Body of pancreas (tissue), 4 donors: ENCODE results near the gene CTIF. TPM values are rescaled to one million over a fixed set of nuclear protein-coding genes. Genes with fewer than 3 reads are reported as not detected.

Experiments
- ATAC-seq: fragments of 150-250 bp; one replicate; pipeline ENCODE4 v1.9.1; 2016
- DNase-seq, 4 donors: peaks; one replicate each; pipeline ENCODE4 v3.0.0-alpha.2; 2019
- H3K27ac ChIP-seq, 4 donors: fragments of 200-600 bp; sonication (generic); 1 replicate in 3 of 4; 2 replicates in 1 of 4; pipeline versions ENCODE4 v1.5.1 to v1.6.1; 2016 to 2019; ENCODE audit warnings: mild to moderate bottlenecking in 1 of 4, mixed read lengths in 1 of 4, moderate library complexity in 1 of 4
- H3K27me3 ChIP-seq, 2 donors: fragments of 200-600 bp; sonication (generic); one replicate each; pipeline ENCODE4 v1.6.0; 2016; ENCODE audit warnings: mild to moderate bottlenecking in 1 of 2
- H3K36me3 ChIP-seq, 2 donors: fragments of 200-600 bp; sonication (generic); replicated peaks in 1 of 2; 2 replicates each; pipeline ENCODE4 v1.5.1; 2016; ENCODE audit warnings: low read depth in 2 of 2; ENCODE audit not compliant: insufficient read depth in 1 of 2
- H3K4me1 ChIP-seq: fragments of 200-600 bp; sonication (generic); one replicate; pipeline ENCODE4 v1.6.0; 2016
- H3K4me3 ChIP-seq, 2 donors: fragments of 200-600 bp; sonication (generic); 1 replicate in 1 of 2; 2 replicates in 1 of 2; pipeline ENCODE4 v1.5.1; 2016 to 2019
- H3K9me3 ChIP-seq, 3 donors: fragments of 200-600 bp; sonication (generic); 1 replicate in 2 of 3; 2 replicates in 1 of 3; pipeline ENCODE4 v1.5.1; 2016
- POLR2A ChIP-seq, 3 donors: fragments of 450-650 bp; IDR thresholded peaks; one replicate each; pipeline ENCODE4 v1.6.1; 2016; ENCODE audit warnings: antibody characterized with exemption in 3 of 3, mild to moderate bottlenecking in 2 of 3
- WGBS, 2 donors: methylation state at CpG; one replicate each; pipeline ENCODE4 v1.1.5; 2017; 5-methylcytosine and 5-hydroxymethylcytosine counted together
- intact Hi-C: fragments of 100-400 bp; cut with DNase I; formaldehyde crosslinking; loops from one replicate; pipeline ENCODE4 v1.15.1; 2023
- total RNA-seq, 2 donors: library from RNA; depleted of rRNA; stranded (reverse); fragments of >200 nt; gene quantifications; one replicate each; pipeline ENCODE4 v1.1.0, GENCODE V29; 2016
- TF ChIP-seq, protein P1 (sequence below), 7 experiments: fragments of 450-650 bp in 4 of 7; fragments of 200-600 bp in 3 of 7; sonication (generic) in 3 of 7; IDR thresholded peaks; one replicate each; pipeline ENCODE4 v1.5.1; 2016 to 2019; ENCODE audit warnings: antibody characterized with exemption in 7 of 7

Gene CTIF
- total RNA-seq, 2 donors from 2014 or later, result 18.7 to 24.4 TPM

DNA sequence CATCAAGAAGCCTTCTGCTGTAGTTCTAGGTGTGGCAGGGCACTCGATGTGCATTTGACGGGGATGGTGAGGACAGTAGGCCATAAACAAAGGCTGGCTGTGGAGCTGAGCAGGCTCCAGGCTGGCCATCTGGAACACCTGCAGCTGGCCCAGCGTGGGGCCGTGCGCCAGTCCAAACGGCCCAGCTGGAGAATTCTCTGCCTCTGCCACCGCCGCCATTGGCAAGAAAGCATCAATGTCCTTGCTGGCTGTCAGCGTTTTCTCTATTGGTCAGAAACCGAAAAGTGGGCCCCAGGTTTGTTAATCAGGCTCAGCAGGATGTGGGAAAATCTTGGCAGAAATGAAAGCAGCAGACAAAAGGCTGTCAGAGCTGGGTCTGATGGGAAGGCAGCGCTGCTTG, 24.0 kb upstream of the CTIF start:
- no peaks in the 10 kb centered on the region for H3K9me3 ChIP-seq

DNA sequence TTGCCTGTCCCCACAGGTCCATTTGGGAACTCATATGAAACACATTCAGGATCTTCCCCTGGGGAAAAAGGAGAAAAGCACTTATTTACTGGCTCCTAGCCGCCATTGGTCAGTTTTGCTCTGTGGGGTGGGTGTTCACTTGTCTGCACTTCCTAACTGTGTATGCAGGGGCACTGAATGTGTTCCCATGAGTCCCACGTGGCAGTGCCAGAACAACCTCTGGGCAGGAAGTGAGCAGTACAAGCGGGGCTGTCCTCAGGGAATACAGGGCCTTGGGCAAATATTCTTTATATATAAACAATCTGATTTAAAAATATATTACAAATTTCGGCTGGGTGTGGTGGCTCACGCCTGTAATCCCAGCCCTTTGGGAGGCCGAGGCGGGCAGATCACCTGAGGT, 21.8 kb upstream of the CTIF start:
- Histone ChIP-seq H3K27ac (no peak overlapping the region), H3K9me3 (no peaks in the 10 kb centered on the region), H3K4me3 (no peak overlapping the region), H3K27me3 (no peaks in the 10 kb centered on the region), H3K36me3 (no peaks in the 10 kb centered on the region), H3K4me1 (no peaks in the 10 kb centered on the region)
- WGBS, 2 donors, result 84 to 93% methylated on average over 7 of the region's 7 CpGs
- no peak for ATAC-seq
- no peak for DNase-seq
- intact Hi-C loops, result no loop called here
- TF ChIP-seq, protein P1, sequence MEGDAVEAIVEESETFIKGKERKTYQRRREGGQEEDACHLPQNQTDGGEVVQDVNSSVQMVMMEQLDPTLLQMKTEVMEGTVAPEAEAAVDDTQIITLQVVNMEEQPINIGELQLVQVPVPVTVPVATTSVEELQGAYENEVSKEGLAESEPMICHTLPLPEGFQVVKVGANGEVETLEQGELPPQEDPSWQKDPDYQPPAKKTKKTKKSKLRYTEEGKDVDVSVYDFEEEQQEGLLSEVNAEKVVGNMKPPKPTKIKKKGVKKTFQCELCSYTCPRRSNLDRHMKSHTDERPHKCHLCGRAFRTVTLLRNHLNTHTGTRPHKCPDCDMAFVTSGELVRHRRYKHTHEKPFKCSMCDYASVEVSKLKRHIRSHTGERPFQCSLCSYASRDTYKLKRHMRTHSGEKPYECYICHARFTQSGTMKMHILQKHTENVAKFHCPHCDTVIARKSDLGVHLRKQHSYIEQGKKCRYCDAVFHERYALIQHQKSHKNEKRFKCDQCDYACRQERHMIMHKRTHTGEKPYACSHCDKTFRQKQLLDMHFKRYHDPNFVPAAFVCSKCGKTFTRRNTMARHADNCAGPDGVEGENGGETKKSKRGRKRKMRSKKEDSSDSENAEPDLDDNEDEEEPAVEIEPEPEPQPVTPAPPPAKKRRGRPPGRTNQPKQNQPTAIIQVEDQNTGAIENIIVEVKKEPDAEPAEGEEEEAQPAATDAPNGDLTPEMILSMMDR (IDR thresholded peaks at IDR 0.05), result no peak
- TF ChIP-seq POLR2A (IDR thresholded peaks at IDR 0.05), result no peak

More for the DNA sequence above, 24.0 kb upstream of the CTIF start:
- intact Hi-C loops, result no loop called here
- no peak for TF ChIP-seq POLR2A (IDR thresholded peaks at IDR 0.05)
- TF ChIP-seq, protein P1 (IDR thresholded peaks at IDR 0.05), result no peak
- WGBS, 2 donors, result 81 to 85% methylated on average over 5 to 11 of the region's 11 CpGs
- H3K36me3 ChIP-seq, result no peaks in the 10 kb centered on the region
- no peak overlapping the region for H3K4me3 ChIP-seq
- DNase-seq (no peak), ATAC-seq (no peak)
- H3K27me3 ChIP-seq, result no peaks in the 10 kb centered on the region
- no peaks in the 10 kb centered on the region for H3K4me1 ChIP-seq
- H3K27ac ChIP-seq, result no peak overlapping the region

DNA sequence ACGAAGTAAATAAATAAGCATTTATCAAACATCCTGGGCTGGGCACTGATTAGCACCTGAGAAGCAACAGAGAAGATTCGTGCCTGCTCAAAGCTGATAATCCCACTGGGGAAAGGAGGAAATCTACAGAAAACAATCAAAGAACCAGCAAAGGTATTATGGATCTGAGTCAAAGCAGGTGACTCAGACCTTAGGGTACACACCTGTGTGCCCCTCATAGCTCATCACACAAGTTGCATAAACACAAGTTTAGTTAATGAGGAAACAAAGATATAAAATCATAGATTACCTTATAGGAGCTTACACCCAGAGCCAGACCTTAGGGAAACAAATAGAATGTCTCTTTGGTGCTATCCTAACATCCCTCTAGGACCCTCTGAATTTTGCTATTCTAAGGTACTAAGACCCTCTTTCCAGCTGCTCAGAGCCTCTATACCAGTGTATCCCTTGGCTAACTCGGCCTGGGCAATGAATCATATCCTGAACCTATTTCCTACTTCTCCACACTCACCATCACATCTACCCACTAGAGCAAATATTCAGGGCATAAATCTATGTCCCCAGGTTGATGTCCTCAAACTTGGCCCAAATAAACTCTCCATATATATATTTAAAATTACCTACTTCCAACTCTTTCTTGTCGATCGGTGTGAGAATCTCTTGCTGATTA, 19.3 kb upstream of the CTIF start:
- 72 to 77% methylated on average over 5 of the region's 5 CpGs for WGBS, 2 donors

DNA sequence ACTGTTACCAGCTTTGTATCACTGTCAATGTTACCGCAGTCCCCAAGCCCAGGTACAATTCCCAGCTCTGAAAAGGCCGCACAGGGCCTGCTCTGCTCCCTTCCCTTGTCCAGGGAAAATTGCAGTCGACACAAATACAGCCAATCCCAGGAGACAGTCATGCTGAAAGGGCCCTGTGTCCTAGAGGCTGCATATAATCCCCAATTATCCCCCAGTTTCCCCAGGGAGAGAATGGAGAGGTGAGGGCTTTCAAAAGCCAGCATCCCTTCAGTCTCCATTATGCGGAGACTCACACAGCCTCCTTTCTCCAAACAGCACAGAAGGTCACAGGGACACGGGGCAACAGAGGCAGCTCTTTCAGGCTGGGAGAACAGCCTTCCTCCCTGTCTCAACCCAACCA, 17.1 kb upstream of the CTIF start:
- DNase-seq (no peak), ATAC-seq (no peak)
- intact Hi-C loops, result no loop called here
- no peaks in the 10 kb centered on the region for H3K4me1 ChIP-seq
- no peaks in the 10 kb centered on the region for H3K36me3 ChIP-seq
- no peaks in the 10 kb centered on the region for H3K9me3 ChIP-seq
- H3K4me3 ChIP-seq, result no peak overlapping the region
- WGBS, 2 donors, result 75 to 86% methylated on average over 3 to 4 of the region's 5 CpGs
- H3K27ac ChIP-seq, result no peak overlapping the region
- TF ChIP-seq POLR2A (IDR thresholded peaks at IDR 0.05), result no peak
- TF ChIP-seq, protein P1 (IDR thresholded peaks at IDR 0.05), result no peak
- no peaks in the 10 kb centered on the region for H3K27me3 ChIP-seq

More for the DNA sequence above, 19.3 kb upstream of the CTIF start:
- intact Hi-C loops, result no loop called here
- no peaks in the 10 kb centered on the region for H3K36me3 ChIP-seq
- no peaks in the 10 kb centered on the region for H3K9me3 ChIP-seq
- H3K4me1 ChIP-seq, result no peaks in the 10 kb centered on the region
- no peaks in the 10 kb centered on the region for H3K27me3 ChIP-seq
- no peak overlapping the region for H3K27ac ChIP-seq
- TF ChIP-seq, protein P1 (IDR thresholded peaks at IDR 0.05), result no peak
- TF ChIP-seq POLR2A (IDR thresholded peaks at IDR 0.05), result no peak
- H3K4me3 ChIP-seq, result no peak overlapping the region
- ATAC-seq (no peak), DNase-seq (no peak)

DNA sequence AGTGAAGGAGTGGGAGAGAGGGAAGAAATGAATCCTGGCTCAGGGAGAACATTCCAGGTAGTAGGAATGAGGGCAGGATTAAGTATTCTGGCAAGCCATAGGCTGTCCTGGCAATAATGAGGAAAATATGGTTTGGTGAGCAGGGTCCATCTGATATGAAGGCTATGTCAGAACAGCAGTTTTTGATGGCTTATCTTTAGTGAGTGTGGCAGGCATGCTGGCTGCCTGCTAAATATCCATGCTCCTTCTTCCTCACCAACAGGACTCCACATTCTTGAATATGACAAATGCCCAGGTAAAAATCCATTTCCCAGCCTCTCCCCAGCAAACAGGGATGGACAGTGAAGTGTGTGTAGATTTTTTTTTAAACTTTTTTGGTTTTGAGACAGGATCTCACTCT, 13.2 kb upstream of the CTIF start:
- Histone ChIP-seq H3K4me1 (no peaks in the 10 kb centered on the region), H3K27me3 (no peaks in the 10 kb centered on the region), H3K9me3 (no peaks in the 10 kb centered on the region), H3K4me3 (no peak overlapping the region), H3K36me3 (no peaks in the 10 kb centered on the region), H3K27ac (no peak overlapping the region)
- DNase-seq, result no peak
- intact Hi-C loops, result no loop called here
- no peak for ATAC-seq
- TF ChIP-seq, protein P1 (IDR thresholded peaks at IDR 0.05), result no peak
